Neuronal stem cell (in vitro differentiated cells): Measurements from ENCODE around the gene PRDX2.

Experiments
- DNase-seq: peaks from one replicate; pipeline ENCODE4 v3.0.0-alpha.2; 2013; ENCODE audit warnings: low spot score
- H2AFZ ChIP-seq: one replicate; pipeline ENCODE4 v1.6.1; 2013; ENCODE audit warnings: mild to moderate bottlenecking, low read length, inconsistent platforms
- H2AK5ac ChIP-seq: 2 replicates; pipeline ENCODE4 v1.6.1; 2013; ENCODE audit warnings: low read depth, mild to moderate bottlenecking, inconsistent platforms, low read length, moderate library complexity, mixed read lengths
- H2BK120ac ChIP-seq: 2 replicates; pipeline ENCODE4 v1.6.1; 2013; ENCODE audit warnings: low read depth, mild to moderate bottlenecking, inconsistent platforms, low read length, moderate library complexity, mixed read lengths
- H2BK12ac ChIP-seq: one replicate; pipeline ENCODE4 v1.6.1; 2013; ENCODE audit warnings: low read length, inconsistent platforms
- H2BK15ac ChIP-seq: 2 replicates; pipeline ENCODE4 v1.6.1; 2013; ENCODE audit warnings: mild to moderate bottlenecking, low read length, inconsistent platforms, mixed read lengths
- H2BK5ac ChIP-seq: one replicate; pipeline ENCODE4 v1.6.1; 2013; ENCODE audit warnings: inconsistent platforms, mild to moderate bottlenecking, low read length, moderate library complexity
- H3K14ac ChIP-seq: one replicate; pipeline ENCODE4 v1.6.1; 2013; ENCODE audit warnings: low read length, inconsistent platforms
- H3K18ac ChIP-seq: 2 replicates; pipeline ENCODE4 v1.6.1; 2013; ENCODE audit warnings: low read length, inconsistent platforms
- H3K23ac ChIP-seq: 2 replicates; pipeline ENCODE4 v1.6.1; 2013; ENCODE audit warnings: low read depth, mild to moderate bottlenecking, mixed read lengths, low read length, inconsistent platforms; ENCODE audit not compliant: poor library complexity
- H3K27ac ChIP-seq: replicated peaks from 3 replicates; pipeline ENCODE4 v1.5.1; 2013; ENCODE audit warnings: low read length, inconsistent platforms
- H3K27me3 ChIP-seq, 3 experiments: 2 replicates each; pipeline ENCODE4 v1.6.1; 2013; ENCODE audit warnings: low read length in 3 of 3, mild to moderate bottlenecking in 2 of 3, inconsistent platforms in 1 of 3, low read depth in 1 of 3, mixed read lengths in 1 of 3, moderate library complexity in 1 of 3; ENCODE audit not compliant: control insufficient read depth in 3 of 3, insufficient read depth in 3 of 3
- H3K36me3 ChIP-seq, 2 donors: replicated peaks in 1 of 2; 2 replicates each; pipeline ENCODE4 v1.6.1; 2013; ENCODE audit warnings: low read length in 2 of 2; ENCODE audit not compliant: control insufficient read depth in 2 of 2, insufficient read depth in 2 of 2
- H3K4ac ChIP-seq: 2 replicates; pipeline ENCODE4 v1.6.1; 2013; ENCODE audit warnings: inconsistent platforms, mild to moderate bottlenecking, low read length, moderate library complexity
- H3K4me1 ChIP-seq, 2 donors: 1 replicate in 1 of 2; 2 replicates in 1 of 2; pipeline ENCODE4 v1.6.1; 2013; ENCODE audit warnings: low read length in 2 of 2, low read depth in 1 of 2; ENCODE audit not compliant: control insufficient read depth in 2 of 2, insufficient read depth in 1 of 2
- H3K4me2 ChIP-seq: one replicate; pipeline ENCODE4 v1.6.1; 2013; ENCODE audit warnings: mild to moderate bottlenecking, low read length, inconsistent platforms; ENCODE audit not compliant: insufficient read depth, poor library complexity, severe bottlenecking
- H3K4me3 ChIP-seq, 2 donors: 2 replicates each; pipeline ENCODE4 v1.5.1; 2013; ENCODE audit warnings: low read length in 2 of 2, mild to moderate bottlenecking in 2 of 2, inconsistent platforms in 1 of 2, moderate library complexity in 1 of 2
- H3K79me1 ChIP-seq: one replicate; pipeline ENCODE4 v1.6.1; 2013; ENCODE audit warnings: low read depth, mild to moderate bottlenecking, inconsistent platforms, low read length, moderate library complexity
- H3K9ac ChIP-seq: one replicate; pipeline ENCODE4 v1.6.1; 2013; ENCODE audit warnings: mild to moderate bottlenecking, low read depth, low read length, inconsistent platforms; ENCODE audit not compliant: poor library complexity
- H3K9me3 ChIP-seq, 2 donors: replicated peaks in 1 of 2; 2 replicates each; pipeline versions ENCODE3 to v1.6.1; 2013; ENCODE audit warnings: low read length in 2 of 2, mild to moderate bottlenecking in 2 of 2, inconsistent platforms in 1 of 2, low read depth in 1 of 2, mixed read lengths in 1 of 2, moderate library complexity in 1 of 2; ENCODE audit not compliant: control insufficient read depth in 2 of 2, insufficient read depth in 1 of 2
- H4K8ac ChIP-seq: one replicate; pipeline ENCODE4 v1.6.1; 2013; ENCODE audit warnings: low read depth, mild to moderate bottlenecking, inconsistent platforms, low read length, moderate library complexity
- H4K91ac ChIP-seq: one replicate; pipeline ENCODE4 v1.6.1; 2013; ENCODE audit warnings: low read length, low read depth, mild to moderate bottlenecking, inconsistent platforms; ENCODE audit not compliant: poor library complexity
- WGBS, 2 donors: extraction: QIAGEN DNeasy Blood & Tissue Kit; methylation state at CpG; one replicate each; pipeline ENCODE4 v1.1.7; 2013; ENCODE audit warnings: missing lambda C conversion rate in 2 of 2, mixed read lengths in 1 of 2; ENCODE audit not compliant: insufficient read length in 2 of 2, insufficient replicate concordance in 1 of 2; ENCODE audit errors: extremely low coverage in 2 of 2; 5-methylcytosine and 5-hydroxymethylcytosine counted together

The PRDX2 gene

DNA sequence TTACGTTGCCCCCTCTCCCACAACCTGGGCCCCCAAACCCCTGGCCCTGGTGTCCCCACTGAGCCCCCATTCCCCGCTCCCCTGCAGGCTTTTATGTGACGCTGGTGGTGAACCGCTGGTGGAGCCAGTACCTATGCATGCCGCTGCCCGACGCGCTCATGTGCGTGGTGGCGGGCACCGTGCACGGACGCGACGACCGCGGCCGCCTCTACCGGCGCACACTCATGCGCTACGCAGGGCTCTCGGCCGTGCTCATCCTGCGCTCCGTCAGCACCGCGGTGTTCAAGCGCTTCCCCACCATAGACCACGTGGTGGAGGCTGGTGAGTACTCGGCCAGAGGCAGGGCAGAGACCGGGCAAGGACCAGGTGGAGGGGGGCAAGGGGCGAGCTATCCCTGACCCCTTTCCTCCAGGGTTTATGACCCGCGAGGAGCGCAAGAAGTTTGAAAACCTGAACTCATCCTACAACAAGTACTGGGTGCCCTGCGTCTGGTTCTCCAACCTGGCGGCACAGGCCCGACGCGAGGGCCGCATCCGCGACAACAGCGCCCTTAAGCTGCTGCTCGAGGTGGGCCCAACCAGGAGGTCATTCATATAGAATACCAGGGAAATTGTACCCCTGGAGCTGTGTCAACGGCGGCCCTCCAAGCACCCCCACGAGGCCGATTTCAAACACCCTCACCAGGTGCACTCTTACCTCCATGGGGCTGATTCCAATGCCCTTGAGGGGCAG, 47.0 kb downstream of the PRDX2 start:
- Histone ChIP-seq H3K27me3 (peaks cover 0 to 36% (median 29%) of the 10 kb centered on the region in 3 experiments), H4K91ac (no peak overlapping the region), H2BK15ac (peak overlapping the region; percentile 67), H3K4me3 (no peak overlapping the region), H3K79me1 (peaks cover 2% of the 10 kb centered on the region), H3K4me1 (peaks cover 0 to 2% of the 10 kb centered on the region in 2 donors), H2BK120ac (no peak overlapping the region), H4K8ac (no peak overlapping the region), H3K23ac (peak overlapping the region; percentile 93), H3K18ac (peak overlapping the region; percentile 48), H3K9me3 (no peaks in the 10 kb centered on the region), H3K4ac (no peak overlapping the region), H2BK5ac (no peak overlapping the region), H3K36me3 (no peaks in the 10 kb centered on the region), H3K9ac (peak overlapping the region; percentile 44), H3K14ac (no peak overlapping the region), H2BK12ac (peak overlapping the region; percentile 89), H2AFZ (no peak overlapping the region), H3K27ac (no peak overlapping the region), H3K4me2 (no peak overlapping the region), H2AK5ac (peak overlapping the region; percentile 63)
- WGBS, 2 donors: no CpG with 5 or more reads among the region's 50 CpGs
- no peak for DNase-seq

GRCh38 chr19:12752056-12752781, 49.4 kb downstream of the PRDX2 start:
- Histone ChIP-seq H3K4me3 (no peak overlapping the region), H3K27ac (no peak overlapping the region), H3K14ac (no peak overlapping the region), H2BK12ac (no peak overlapping the region), H3K4me1 (no peaks in the 10 kb centered on the region), H2BK5ac (no peak overlapping the region), H3K4ac (no peak overlapping the region), H3K23ac (no peak overlapping the region), H2BK120ac (no peak overlapping the region), H2AK5ac (no peak overlapping the region), H4K91ac (no peak overlapping the region), H2BK15ac (no peak overlapping the region), H3K27me3 (peaks cover 0 to 36% (median 29%) of the 10 kb centered on the region in 3 experiments), H3K79me1 (peaks cover 2% of the 10 kb centered on the region), H3K36me3 (peaks cover 10% of the 10 kb centered on the region in 2 donors), H3K9ac (no peak overlapping the region), H4K8ac (no peak overlapping the region), H3K18ac (no peak overlapping the region), H3K4me2 (no peak overlapping the region), H2AFZ (no peak overlapping the region), H3K9me3 (peaks cover 4% of the 10 kb centered on the region in 2 donors)
- DNase-seq: no peak
- WGBS, 2 donors: no CpG with 5 or more reads among the region's 23 CpGs

GRCh38 chr19:12751635-12752034, 50.0 kb downstream of the PRDX2 start, which contains the start of gene BEST2:
TSS of gene BEST2 (plus strand) at chr19:12751791. CDS start at chr19:12752593, 802 bp downstream.
- WGBS, 2 donors: no CpG with 5 or more reads among the region's 14 CpGs
- H2BK15ac ChIP-seq: no peak within 1 kb of the TSS

DNA sequence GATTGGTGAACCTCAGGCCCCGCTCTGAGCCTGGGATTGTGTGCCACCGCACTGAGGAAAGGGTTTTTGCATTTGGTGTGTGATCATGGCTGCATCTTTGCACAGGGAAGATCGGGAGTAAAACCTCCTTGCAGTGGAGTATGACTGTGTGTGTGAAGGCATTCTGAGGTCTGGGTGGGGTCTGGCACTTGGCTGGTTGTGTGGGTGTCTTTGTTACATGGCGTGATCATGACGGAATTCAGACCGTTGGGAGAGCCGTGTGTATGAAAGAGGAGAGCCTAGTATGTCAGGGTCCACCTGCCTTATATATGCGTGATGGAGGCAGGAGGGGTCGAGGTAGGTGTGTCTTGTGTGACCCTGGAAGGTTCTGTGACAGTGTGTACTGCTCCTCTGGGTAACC, 50.7 kb downstream of the PRDX2 start:
- H2AFZ ChIP-seq: no peak overlapping the region
- no peak overlapping the region for H2AK5ac ChIP-seq
- H3K18ac ChIP-seq: no peak overlapping the region
- no peak overlapping the region for H3K14ac ChIP-seq
- no peak overlapping the region for H2BK12ac ChIP-seq
- H3K4me2 ChIP-seq: no peak overlapping the region
- no peaks in the 10 kb centered on the region for H3K4me1 ChIP-seq
- H3K4ac ChIP-seq: no peak overlapping the region
- peak overlapping the region; percentile 5 for H3K9ac ChIP-seq
- peaks cover 4% of the 10 kb centered on the region for H3K79me1 ChIP-seq
- H3K27me3 ChIP-seq: peaks cover 0 to 36% (median 29%) of the 10 kb centered on the region in 3 experiments
- H3K9me3 ChIP-seq: peaks cover 4% of the 10 kb centered on the region in 2 donors
- no peak overlapping the region for H3K23ac ChIP-seq
- WGBS, 2 donors: no CpG with 5 or more reads among the region's 9 CpGs
- H2BK120ac ChIP-seq: no peak overlapping the region
- H3K4me3 ChIP-seq: no peak overlapping the region
- no peak for DNase-seq
- peaks cover 18 to 20% of the 10 kb centered on the region in 2 donors for H3K36me3 ChIP-seq
- no peak overlapping the region for H4K8ac ChIP-seq
- no peak overlapping the region for H4K91ac ChIP-seq
- no peak overlapping the region for H2BK15ac ChIP-seq
- H2BK5ac ChIP-seq: no peak overlapping the region
- H3K27ac ChIP-seq: no peak overlapping the region

More at GRCh38 chr19:12751635-12752034, 50.0 kb downstream of the PRDX2 start, which contains the start of gene BEST2:
- Histone ChIP-seq H2AFZ (no peak within 1 kb of the TSS), H4K91ac (no peak within 1 kb of the TSS), H3K14ac (no peak within 1 kb of the TSS), H3K79me1 (peaks cover 4% of the 10 kb centered on the region), H4K8ac (no peak within 1 kb of the TSS), H3K4me1 (no peaks in the 10 kb centered on the region), H3K4me2 (no peak within 1 kb of the TSS), H3K4me3 (no peak within 1 kb of the TSS), H2BK5ac (no peak within 1 kb of the TSS), H3K9ac (peak within 1 kb of the TSS; percentile 5), H3K18ac (no peak within 1 kb of the TSS), H3K23ac (no peak within 1 kb of the TSS), H2AK5ac (no peak within 1 kb of the TSS), H3K9me3 (peaks cover 4% of the 10 kb centered on the region in 2 donors), H3K36me3 (peaks cover 13% of the 10 kb centered on the region in 2 donors), H2BK120ac (no peak within 1 kb of the TSS), H3K4ac (no peak within 1 kb of the TSS), H3K27me3 (peaks cover 0 to 36% (median 29%) of the 10 kb centered on the region in 3 experiments), H2BK12ac (no peak within 1 kb of the TSS), H3K27ac (no peak within 1 kb of the TSS)
- no peak for DNase-seq
